Measurements from ENCODE around the gene AUTS2.
"Not testable (repeated sequence)": the region's sequence is repeated elsewhere in the genome, so short reads cannot be mapped to it uniquely, and the experiment has no call there.

AUTS2 gene

DNA sequence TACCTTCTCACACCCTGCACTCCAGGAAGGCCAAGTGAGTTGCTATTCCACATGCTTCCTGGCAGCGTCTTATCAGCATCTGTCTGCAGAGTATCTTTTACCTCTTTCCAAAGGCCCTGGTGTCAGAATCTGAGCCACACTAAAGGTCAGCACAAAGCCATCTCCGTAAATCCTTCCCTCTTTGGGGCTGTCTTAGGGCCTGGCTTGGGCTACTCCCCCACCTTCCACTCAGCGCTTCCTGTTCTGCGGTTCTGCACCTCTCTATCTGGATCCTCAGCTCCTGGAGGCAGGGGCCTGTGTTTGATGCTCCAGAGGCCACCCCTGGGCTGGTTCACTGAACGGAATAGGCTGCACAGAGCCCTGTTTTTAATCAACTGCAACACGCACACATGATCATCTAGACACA, 1198.8 kb downstream of the AUTS2 start:
- no peak overlapping the region for H3K27ac ChIP-seq (ENCODE audit: low read depth, low read length)

DNA sequence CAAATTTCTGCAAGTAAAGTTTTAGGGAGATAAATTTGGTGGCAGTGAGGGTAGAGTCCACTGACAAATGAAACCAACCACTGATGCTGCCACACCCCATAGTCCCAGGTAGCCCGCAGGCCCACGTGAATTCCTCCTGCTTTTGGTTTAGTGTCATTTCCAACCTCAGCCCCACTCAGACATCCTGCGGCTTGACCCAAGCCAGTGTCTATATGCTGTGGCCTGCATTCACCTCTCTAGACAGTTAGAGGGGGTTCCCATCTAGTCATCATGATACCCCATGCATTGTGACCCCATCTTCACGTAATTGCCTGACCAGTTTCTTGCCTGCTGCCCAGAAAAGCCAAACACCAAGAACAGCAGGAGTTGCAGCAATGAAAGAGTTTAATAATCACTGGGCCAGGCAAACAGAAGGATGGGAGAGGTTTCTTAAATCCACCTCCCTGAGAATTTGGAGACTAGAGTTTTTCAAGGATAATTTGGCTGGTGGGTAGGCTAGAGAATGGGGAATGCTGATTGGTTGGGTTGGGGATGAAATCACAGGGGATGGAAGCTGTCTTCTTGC, 1201.6 kb downstream of the AUTS2 start:
- no peaks in the 10 kb centered on the region for H3K27me3 ChIP-seq (ENCODE audit: control insufficient read depth in 5 of 5, insufficient read depth in 4 of 5, low read length in 5 of 5)
- H3K9ac ChIP-seq (ENCODE audit: low read length in 5 of 5) = no peak overlapping the region
- H3K4me3 ChIP-seq (ENCODE audit: low read depth in 1 of 5, low read length in 5 of 5) = peak overlapping the region in 1 of 5 donors; percentile 17
- H3K4me1 ChIP-seq (ENCODE audit: control insufficient read depth in 5 of 5, insufficient read depth in 5 of 5, low read length in 5 of 5) = peaks cover 0 to 8% (median 4%) of the 10 kb centered on the region in 5 donors
- peaks cover 12 to 30% (median 28%) of the 10 kb centered on the region in 5 donors for H3K9me3 ChIP-seq (ENCODE audit: control insufficient read depth in 5 of 5, low read length in 5 of 5)
- H3K27ac ChIP-seq (ENCODE audit: low read depth, low read length) = no peak overlapping the region
- peaks cover 0 to 2% (median 0%) of the 10 kb centered on the region in 5 donors for H3K36me3 ChIP-seq (ENCODE audit: control insufficient read depth in 5 of 5, insufficient read depth in 5 of 5, low read length in 5 of 5)

More for the DNA sequence above, 1198.8 kb downstream of the AUTS2 start:
- H3K4me1 ChIP-seq (ENCODE audit: control insufficient read depth in 5 of 5, insufficient read depth in 5 of 5, low read length in 5 of 5) = peaks cover 0 to 5% (median 2%) of the 10 kb centered on the region in 5 donors
- H3K36me3 ChIP-seq (ENCODE audit: control insufficient read depth in 5 of 5, insufficient read depth in 5 of 5, low read length in 5 of 5) = peaks cover 0 to 11% (median 4%) of the 10 kb centered on the region in 5 donors
- no peaks in the 10 kb centered on the region for H3K27me3 ChIP-seq (ENCODE audit: control insufficient read depth in 5 of 5, insufficient read depth in 4 of 5, low read length in 5 of 5)
- no peak overlapping the region for H3K4me3 ChIP-seq (ENCODE audit: low read depth in 1 of 5, low read length in 5 of 5)
- H3K9me3 ChIP-seq (ENCODE audit: control insufficient read depth in 5 of 5, low read length in 5 of 5) = peaks cover 9 to 25% (median 24%) of the 10 kb centered on the region in 5 donors
- H3K9ac ChIP-seq (ENCODE audit: low read length in 5 of 5) = no peak overlapping the region

DNA sequence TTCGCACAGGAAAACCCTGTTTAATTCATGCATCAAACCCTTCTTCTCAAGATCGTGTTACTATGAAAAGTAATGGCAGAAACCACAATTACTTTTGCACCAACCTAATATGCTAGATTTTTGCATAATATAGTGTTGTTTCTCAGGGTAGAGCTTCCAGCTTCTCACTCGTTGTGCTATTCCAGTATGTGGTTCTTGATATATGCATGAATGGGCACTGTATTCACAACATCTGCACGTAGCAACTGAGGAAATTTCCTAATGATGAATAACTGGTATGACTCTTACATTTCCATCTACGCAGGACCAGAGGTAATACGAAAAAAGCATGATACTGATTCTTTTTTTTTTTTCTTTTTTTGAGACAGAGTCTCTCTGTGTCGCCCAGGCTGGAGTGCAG, 1207.1 kb downstream of the AUTS2 start:
- no peak overlapping the region for H3K4me3 ChIP-seq (ENCODE audit: low read depth in 1 of 5, low read length in 5 of 5)
- no peaks in the 10 kb centered on the region for H3K27me3 ChIP-seq (ENCODE audit: control insufficient read depth in 5 of 5, insufficient read depth in 4 of 5, low read length in 5 of 5)
- no peaks in the 10 kb centered on the region for H3K36me3 ChIP-seq (ENCODE audit: control insufficient read depth in 5 of 5, insufficient read depth in 5 of 5, low read length in 5 of 5)
- no peak overlapping the region for H3K27ac ChIP-seq (ENCODE audit: low read depth, low read length)
- H3K9me3 ChIP-seq (ENCODE audit: control insufficient read depth in 5 of 5, low read length in 5 of 5) = peaks cover 3 to 16% (median 13%) of the 10 kb centered on the region in 5 donors
- H3K4me1 ChIP-seq (ENCODE audit: control insufficient read depth in 5 of 5, insufficient read depth in 5 of 5, low read length in 5 of 5) = peaks cover 0 to 9% (median 4%) of the 10 kb centered on the region in 5 donors
- no peak overlapping the region for H3K9ac ChIP-seq (ENCODE audit: low read length in 5 of 5)

DNA sequence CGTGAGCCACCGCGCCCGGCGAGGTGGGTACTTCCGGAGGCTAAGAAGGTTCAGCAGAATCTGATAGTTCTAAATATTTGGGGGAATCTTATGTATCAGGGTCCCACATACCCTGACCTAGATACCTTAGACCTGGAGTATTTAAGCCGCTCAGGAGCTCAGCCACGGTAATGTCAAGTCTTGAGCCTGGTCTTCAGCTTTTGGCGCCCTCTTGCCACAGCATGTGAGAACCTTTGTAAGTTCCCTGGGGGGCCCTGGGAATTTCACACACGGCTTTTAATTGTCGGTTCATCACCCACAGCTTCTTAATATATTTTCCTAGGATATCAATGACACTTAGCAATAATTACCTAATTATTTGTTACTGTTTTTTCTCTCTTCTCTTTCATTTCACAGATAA, 1209.4 kb downstream of the AUTS2 start:
- Histone ChIP-seq H3K4me1 (ENCODE audit: control insufficient read depth in 5 of 5, insufficient read depth in 5 of 5, low read length in 5 of 5) (peaks cover 0 to 14% (median 1%) of the 10 kb centered on the region in 5 donors), H3K9ac (ENCODE audit: low read length in 5 of 5) (no peak overlapping the region), H3K36me3 (ENCODE audit: control insufficient read depth in 5 of 5, insufficient read depth in 5 of 5, low read length in 5 of 5) (no peaks in the 10 kb centered on the region), H3K27me3 (ENCODE audit: control insufficient read depth in 5 of 5, insufficient read depth in 4 of 5, low read length in 5 of 5) (no peaks in the 10 kb centered on the region), H3K27ac (ENCODE audit: low read depth, low read length) (no peak overlapping the region), H3K4me3 (ENCODE audit: low read depth in 1 of 5, low read length in 5 of 5) (no peak overlapping the region), H3K9me3 (ENCODE audit: control insufficient read depth in 5 of 5, low read length in 5 of 5) (peaks cover 3 to 5% (median 3%) of the 10 kb centered on the region in 5 donors)

DNA sequence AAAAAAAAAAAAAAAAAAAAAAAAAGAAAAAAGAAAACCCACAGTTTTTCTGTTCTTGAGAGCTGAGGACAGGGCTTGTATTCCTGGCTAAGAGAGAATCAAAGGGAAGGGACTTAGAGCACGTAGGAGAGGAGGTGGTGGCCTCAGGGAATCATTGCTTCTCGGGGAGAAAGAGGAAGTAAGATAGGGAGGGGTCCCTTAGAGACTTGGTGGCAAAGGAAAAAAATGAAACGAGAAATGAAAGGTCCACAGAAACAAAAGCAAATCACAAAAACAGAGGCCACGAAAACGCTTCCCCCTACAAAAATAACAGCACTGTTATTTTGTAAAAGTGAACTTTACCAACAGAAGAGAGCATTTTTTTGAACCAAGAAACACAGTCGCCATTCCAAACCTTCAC, 1210.6 kb downstream of the AUTS2 start:
- Histone ChIP-seq H3K27ac (ENCODE audit: low read depth, low read length) (no peak overlapping the region), H3K4me3 (ENCODE audit: low read depth in 1 of 5, low read length in 5 of 5) (no peak overlapping the region), H3K9ac (ENCODE audit: low read length in 5 of 5) (no peak overlapping the region), H3K27me3 (ENCODE audit: control insufficient read depth in 5 of 5, insufficient read depth in 4 of 5, low read length in 5 of 5) (no peaks in the 10 kb centered on the region), H3K36me3 (ENCODE audit: control insufficient read depth in 5 of 5, insufficient read depth in 5 of 5, low read length in 5 of 5) (no peaks in the 10 kb centered on the region), H3K9me3 (ENCODE audit: control insufficient read depth in 5 of 5, low read length in 5 of 5) (no peaks in the 10 kb centered on the region), H3K4me1 (ENCODE audit: control insufficient read depth in 5 of 5, insufficient read depth in 5 of 5, low read length in 5 of 5) (peaks cover 0 to 14% (median 1%) of the 10 kb centered on the region in 5 donors)

DNA sequence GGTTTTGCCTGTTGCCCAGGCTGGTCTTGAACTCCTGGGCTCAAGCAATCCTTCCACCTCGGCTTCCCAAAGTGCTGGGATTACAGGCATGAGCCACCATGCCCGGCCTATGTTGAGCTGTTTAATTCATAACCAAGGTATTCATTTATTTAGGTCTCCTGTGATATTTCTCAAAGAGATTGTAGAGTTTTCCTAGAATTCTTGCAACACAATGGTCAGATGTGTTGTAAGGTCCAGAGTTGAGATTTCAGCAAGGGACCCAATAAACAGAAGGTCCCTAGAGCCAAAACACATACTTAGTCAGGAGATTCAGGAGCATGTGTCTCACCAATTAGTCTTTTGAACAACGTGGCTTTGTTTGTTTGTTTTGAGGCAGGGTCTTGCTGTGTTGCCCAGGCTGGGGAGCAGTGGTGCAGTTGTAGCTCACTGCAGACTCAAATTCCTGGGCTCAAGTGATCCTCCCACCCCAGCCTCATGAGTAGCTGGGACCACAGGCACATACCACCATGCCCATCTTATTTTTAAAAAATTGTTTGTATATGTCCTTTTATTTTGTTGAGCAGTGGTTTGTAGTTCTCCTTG, 1212.4 kb downstream of the AUTS2 start:
- Histone ChIP-seq H3K36me3 (ENCODE audit: control insufficient read depth in 5 of 5, insufficient read depth in 5 of 5, low read length in 5 of 5) (no peaks in the 10 kb centered on the region), H3K4me3 (ENCODE audit: low read depth in 1 of 5, low read length in 5 of 5) (no peak overlapping the region), H3K4me1 (ENCODE audit: control insufficient read depth in 5 of 5, insufficient read depth in 5 of 5, low read length in 5 of 5) (peaks cover 0 to 14% (median 1%) of the 10 kb centered on the region in 5 donors), H3K27ac (ENCODE audit: low read depth, low read length) (no peak overlapping the region), H3K9me3 (ENCODE audit: control insufficient read depth in 5 of 5, low read length in 5 of 5) (no peaks in the 10 kb centered on the region), H3K9ac (ENCODE audit: low read length in 5 of 5) (no peak overlapping the region), H3K27me3 (ENCODE audit: control insufficient read depth in 5 of 5, insufficient read depth in 4 of 5, low read length in 5 of 5) (no peaks in the 10 kb centered on the region)

DNA sequence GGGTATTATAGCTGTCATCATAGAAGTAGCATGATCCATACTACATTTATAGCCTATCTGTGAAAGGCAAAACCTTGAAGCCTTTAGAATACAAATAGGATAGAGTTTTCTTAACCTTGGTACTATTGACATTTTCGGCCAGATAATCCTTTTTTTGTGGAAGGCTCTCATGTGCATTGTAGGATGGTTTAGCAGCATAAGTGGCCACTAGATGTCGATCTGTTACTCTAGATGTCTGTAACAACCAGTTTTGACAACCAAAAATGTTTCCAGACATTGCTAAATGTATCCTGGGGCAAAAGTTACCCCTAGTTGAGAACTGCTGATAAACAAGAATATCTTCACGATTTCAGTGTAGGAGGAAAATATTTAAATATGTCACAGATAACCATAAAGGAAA, 1214.2 kb downstream of the AUTS2 start:
- Histone ChIP-seq H3K9me3 (ENCODE audit: control insufficient read depth in 5 of 5, low read length in 5 of 5) (peaks cover 0 to 4% (median 1%) of the 10 kb centered on the region in 5 donors), H3K4me3 (ENCODE audit: low read depth in 1 of 5, low read length in 5 of 5) (no peak overlapping the region), H3K4me1 (ENCODE audit: control insufficient read depth in 5 of 5, insufficient read depth in 5 of 5, low read length in 5 of 5) (peaks cover 0 to 14% (median 1%) of the 10 kb centered on the region in 5 donors), H3K36me3 (ENCODE audit: control insufficient read depth in 5 of 5, insufficient read depth in 5 of 5, low read length in 5 of 5) (no peaks in the 10 kb centered on the region), H3K9ac (ENCODE audit: low read length in 5 of 5) (no peak overlapping the region), H3K27ac (ENCODE audit: low read depth, low read length) (no peak overlapping the region), H3K27me3 (ENCODE audit: control insufficient read depth in 5 of 5, insufficient read depth in 4 of 5, low read length in 5 of 5) (no peaks in the 10 kb centered on the region)

DNA sequence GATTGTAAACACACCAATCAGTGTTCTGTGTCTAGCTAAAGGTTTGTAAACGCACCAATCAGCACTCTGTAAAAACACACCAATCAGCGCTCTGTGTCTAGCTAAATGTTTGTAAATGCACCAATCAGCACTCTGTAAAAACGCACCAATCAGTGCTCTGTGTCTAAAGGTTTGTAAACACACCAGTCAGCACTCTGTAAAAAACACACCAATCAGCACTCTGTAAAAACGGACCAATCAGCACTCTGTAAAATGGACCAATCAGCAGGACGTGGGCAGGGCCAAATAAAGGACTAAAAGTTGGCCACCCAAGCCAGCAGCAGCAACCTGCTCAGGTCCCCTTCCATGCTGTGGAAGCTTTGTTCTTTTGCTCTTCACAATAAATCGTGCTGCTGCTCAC, 1224.2 kb downstream of the AUTS2 start:
- not testable (repeated sequence) for H3K27ac ChIP-seq (ENCODE audit: low read depth, low read length); H3K4me3 ChIP-seq (ENCODE audit: low read depth in 1 of 5, low read length in 5 of 5); H3K36me3 ChIP-seq (ENCODE audit: control insufficient read depth in 5 of 5, insufficient read depth in 5 of 5, low read length in 5 of 5); H3K4me1 ChIP-seq (ENCODE audit: control insufficient read depth in 5 of 5, insufficient read depth in 5 of 5, low read length in 5 of 5); H3K27me3 ChIP-seq (ENCODE audit: control insufficient read depth in 5 of 5, insufficient read depth in 4 of 5, low read length in 5 of 5); H3K9ac ChIP-seq (ENCODE audit: low read length in 5 of 5)
- H3K9me3 ChIP-seq (ENCODE audit: control insufficient read depth in 5 of 5, low read length in 5 of 5) = peaks cover 0 to 10% (median 5%) of the 10 kb centered on the region in 5 donors

DNA sequence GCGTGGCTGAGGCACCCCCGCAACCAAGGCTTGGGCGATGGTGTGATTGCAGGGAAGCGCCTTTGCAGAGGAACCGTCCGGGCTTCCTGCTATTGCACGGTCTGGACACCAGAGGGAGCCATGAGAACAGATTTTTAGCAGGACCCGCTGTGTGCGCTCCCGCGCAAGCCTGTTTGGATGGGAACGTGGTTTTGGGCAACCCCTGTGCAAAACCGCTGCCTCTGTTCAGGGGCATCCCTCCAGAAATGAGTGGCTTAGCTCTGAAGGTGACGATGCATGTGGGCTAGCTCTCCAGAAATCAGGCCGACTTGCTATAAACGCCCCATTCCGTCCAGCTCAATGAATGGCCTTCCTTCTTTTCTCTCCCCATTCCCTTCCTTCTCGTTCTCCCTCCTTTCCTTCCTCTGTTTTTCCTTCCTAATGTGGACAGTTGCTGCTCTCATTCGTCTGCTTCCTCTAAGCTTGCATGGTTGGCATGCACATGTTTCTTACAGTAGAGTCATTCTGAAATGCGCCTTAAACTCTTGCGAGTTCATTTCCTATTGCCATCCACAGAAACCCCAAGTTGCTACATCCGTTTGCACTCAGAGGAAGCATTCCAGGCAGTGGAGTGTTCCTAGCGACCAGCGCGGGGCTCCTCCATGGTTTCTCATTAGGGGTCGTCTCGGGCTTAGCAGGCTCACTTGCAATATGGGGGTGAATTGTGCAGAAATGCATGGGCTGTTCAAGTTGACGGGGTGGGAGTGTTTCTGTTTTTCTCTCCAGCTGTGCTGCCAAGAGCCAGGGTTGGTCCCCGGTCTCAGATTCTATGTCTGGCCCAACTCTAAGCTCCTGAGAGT, 1231.2 kb downstream of the AUTS2 start:
- Histone ChIP-seq H3K9me3 (ENCODE audit: control insufficient read depth in 5 of 5, low read length in 5 of 5) (peaks cover 0 to 3% (median 0%) of the 10 kb centered on the region in 5 donors), H3K27ac (ENCODE audit: low read depth, low read length) (no peak overlapping the region), H3K4me1 (ENCODE audit: control insufficient read depth in 5 of 5, insufficient read depth in 5 of 5, low read length in 5 of 5) (peaks cover 3 to 9% (median 7%) of the 10 kb centered on the region in 5 donors), H3K27me3 (ENCODE audit: control insufficient read depth in 5 of 5, insufficient read depth in 4 of 5, low read length in 5 of 5) (peaks cover 0 to 12% (median 4%) of the 10 kb centered on the region in 5 donors), H3K9ac (ENCODE audit: low read length in 5 of 5) (no peak overlapping the region), H3K4me3 (ENCODE audit: low read depth in 1 of 5, low read length in 5 of 5) (peak overlapping the region in 4 of 5 donors; percentile 26 to 62 (median 56)), H3K36me3 (ENCODE audit: control insufficient read depth in 5 of 5, insufficient read depth in 5 of 5, low read length in 5 of 5) (no peaks in the 10 kb centered on the region)

DNA sequence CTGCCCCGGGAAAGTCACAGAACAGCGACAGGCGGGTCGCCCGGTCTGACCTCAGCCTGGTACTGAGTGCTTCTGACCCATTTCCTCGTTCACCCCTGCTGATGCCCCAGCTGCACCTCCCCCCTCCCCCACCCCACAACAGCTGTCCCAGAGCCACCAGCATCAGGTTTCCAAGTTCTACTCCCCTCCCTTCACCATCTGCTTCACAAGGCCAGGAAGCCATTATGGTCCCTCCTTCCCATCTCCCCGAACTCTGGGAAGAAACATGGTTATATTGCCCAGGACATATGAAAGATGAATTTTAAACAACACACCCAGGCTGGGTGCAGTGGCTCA, 1231.8 kb downstream of the AUTS2 start:
- no peak overlapping the region for H3K9ac ChIP-seq (ENCODE audit: low read length in 5 of 5)
- no peak overlapping the region for H3K27ac ChIP-seq (ENCODE audit: low read depth, low read length)
- peaks cover 0 to 12% (median 4%) of the 10 kb centered on the region in 5 donors for H3K27me3 ChIP-seq (ENCODE audit: control insufficient read depth in 5 of 5, insufficient read depth in 4 of 5, low read length in 5 of 5)
- H3K36me3 ChIP-seq (ENCODE audit: control insufficient read depth in 5 of 5, insufficient read depth in 5 of 5, low read length in 5 of 5) = no peaks in the 10 kb centered on the region
- peaks cover 3 to 9% (median 7%) of the 10 kb centered on the region in 5 donors for H3K4me1 ChIP-seq (ENCODE audit: control insufficient read depth in 5 of 5, insufficient read depth in 5 of 5, low read length in 5 of 5)
- no peak overlapping the region for H3K4me3 ChIP-seq (ENCODE audit: low read depth in 1 of 5, low read length in 5 of 5)
- peaks cover 0 to 3% (median 0%) of the 10 kb centered on the region in 5 donors for H3K9me3 ChIP-seq (ENCODE audit: control insufficient read depth in 5 of 5, low read length in 5 of 5)
